ENCODE results near the gene SEMA4D. TPM values are rescaled to one million over a fixed set of nuclear protein-coding genes. Genes with fewer than 3 reads are reported as not detected.

SEMA4D gene
- total RNA-seq, 1 donor from 2014 or later = 0.27 TPM

- DNase-seq (ENCODE audit: low read depth) = no peak
Measured at GRCh38 chr9:89417832-89418473, 80.0 kb downstream of the SEMA4D start.

- no peak for DNase-seq (ENCODE audit: low read depth)
Measured at GRCh38 chr9:89414670-89415324, 83.1 kb downstream of the SEMA4D start.

GRCh38 chr9:89413963-89414638 lies 83.8 kb downstream of the SEMA4D start:
- DNase-seq (ENCODE audit: low read depth) = peak; percentile 3

- no peak for DNase-seq (ENCODE audit: low read depth)
Measured at GRCh38 chr9:89412951-89413350, 85.0 kb downstream of the SEMA4D start.

- no peak for DNase-seq (ENCODE audit: low read depth)
Measured at GRCh38 chr9:89412541-89412940, 85.4 kb downstream of the SEMA4D start.

GRCh38 chr9:89411759-89412158 lies 86.2 kb downstream of the SEMA4D start:
- DNase-seq (ENCODE audit: low read depth) = no peak

GRCh38 chr9:89410641-89411350 lies 87.1 kb downstream of the SEMA4D start:
- no peak for DNase-seq (ENCODE audit: low read depth)

- DNase-seq (ENCODE audit: low read depth) = no peak
Measured at GRCh38 chr9:89410022-89410421, 87.9 kb downstream of the SEMA4D start.

- no peak for DNase-seq (ENCODE audit: low read depth)
Measured at GRCh38 chr9:89409466-89409865, 88.4 kb downstream of the SEMA4D start.

- DNase-seq (ENCODE audit: low read depth) = no peak
Measured at GRCh38 chr9:89408628-89409101, 89.2 kb downstream of the SEMA4D start.

GRCh38 chr9:89407070-89407469 lies 90.8 kb downstream of the SEMA4D start:
- DNase-seq (ENCODE audit: low read depth) = no peak

- no peak for DNase-seq (ENCODE audit: low read depth)
Measured at GRCh38 chr9:89405826-89406225, 92.1 kb downstream of the SEMA4D start.

GRCh38 chr9:89404074-89404473 lies 93.8 kb downstream of the SEMA4D start:
- DNase-seq (ENCODE audit: low read depth) = no peak

- DNase-seq (ENCODE audit: low read depth) = no peak
Measured at GRCh38 chr9:89402695-89403427, 95.1 kb downstream of the SEMA4D start.

- no peak for DNase-seq (ENCODE audit: low read depth)
Measured at GRCh38 chr9:89400403-89401116, 97.4 kb downstream of the SEMA4D start.

- no peak for DNase-seq (ENCODE audit: low read depth)
Measured at GRCh38 chr9:89398621-89399020, 99.3 kb downstream of the SEMA4D start.

GRCh38 chr9:89397471-89397870 lies 100.4 kb downstream of the SEMA4D start:
- no peak for DNase-seq (ENCODE audit: low read depth)

GRCh38 chr9:89395931-89396710 lies 101.8 kb downstream of the SEMA4D start:
- DNase-seq (ENCODE audit: low read depth) = no peak

- DNase-seq (ENCODE audit: low read depth) = no peak
Measured at GRCh38 chr9:89394412-89394811, 103.5 kb downstream of the SEMA4D start.

- no peak for DNase-seq (ENCODE audit: low read depth)
Measured at GRCh38 chr9:89391585-89391984, 106.3 kb downstream of the SEMA4D start.
